ENCODE results near the gene RHOB.
A peak's percentile ranks its signal among the peaks of the same experiment; 100 is the strongest.

- TF ChIP-seq CTCF (CRISPR knock-in tag; IDR thresholded peaks at IDR 0.05) (peak; percentile 18), NFE2L1 (CRISPR knock-in tag; IDR thresholded peaks at IDR 0.05; ENCODE audit: borderline replicate concordance) (no peak), SRF (IDR thresholded peaks at IDR 0.05; ENCODE audit: low read depth, low read length) (no peak), ZKSCAN5 (CRISPR knock-in tag; IDR thresholded peaks at IDR 0.05) (no peak), FOXC1 (CRISPR knock-in tag; IDR thresholded peaks at IDR 0.05; ENCODE audit: borderline replicate concordance) (peak; percentile 70; the same call in 1 of the 2 replicates), IRF2 (CRISPR knock-in tag; IDR thresholded peaks at IDR 0.05) (no peak), GTF2F1 (IDR thresholded peaks at IDR 0.05; ENCODE audit: low read length) (no peak), POLR2AphosphoS5 (IDR thresholded peaks at IDR 0.05; ENCODE audit: low read depth, low read length) (peak; percentile 71), REST (IDR thresholded peaks at IDR 0.05; ENCODE audit: borderline replicate concordance in 1 of 2, low read depth in 1 of 2, low read length in 2 of 2) (peak in 1 of 2 experiments; percentile 33; a peak in 1 of 4 replicates), ZSCAN30 (CRISPR knock-in tag; IDR thresholded peaks at IDR 0.05) (no peak), SOX6 (IDR thresholded peaks at IDR 0.05) (no peak), SOX6 (CRISPR knock-in tag; IDR thresholded peaks at IDR 0.05) (peak; percentile 40; the same call in 1 of the 2 replicates), PTBP1 (IDR thresholded peaks at IDR 0.05; ENCODE audit: low read depth, low read length, poor library complexity, severe bottlenecking) (no peak)
Measured at GRCh38 chr2:20447437-20448245, 767 bp downstream of the RHOB start.
